NCI-H146 treated with DMSO at 0.1 percent for 48 hours (cell line): ENCODE data around the gene GNB1.
"Not testable (repeated sequence)": the region's sequence is repeated elsewhere in the genome, so short reads cannot be mapped to it uniquely, and the experiment has no call there.

Experiments
- DNase-seq: peaks from one replicate; lab custom pipeline; 2025; ENCODE audit not compliant: unreplicated experiment; lab: John Stamatoyannopoulos, UW

The GNB1 gene

DNA sequence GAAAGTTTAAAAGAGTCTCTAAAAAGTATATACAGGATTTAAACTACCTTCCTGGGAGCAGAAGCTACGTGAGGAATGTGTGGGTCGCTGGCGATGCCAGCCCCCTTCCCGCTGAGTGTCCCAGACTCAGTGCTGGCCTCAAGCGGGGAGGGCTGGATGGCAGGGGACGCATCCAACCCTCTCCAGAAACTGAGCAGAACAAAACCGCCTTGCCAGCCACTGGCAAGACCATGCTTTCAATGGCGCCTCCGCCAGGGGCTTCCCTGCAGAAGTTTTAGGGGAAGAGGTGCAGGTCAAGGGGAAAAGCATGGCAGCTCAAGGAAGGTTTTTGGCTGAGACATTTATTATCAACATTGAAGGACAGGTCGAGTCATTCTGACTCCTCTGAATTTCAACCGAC, 138.7 kb downstream of the GNB1 start:
- no peak for DNase-seq

DNA sequence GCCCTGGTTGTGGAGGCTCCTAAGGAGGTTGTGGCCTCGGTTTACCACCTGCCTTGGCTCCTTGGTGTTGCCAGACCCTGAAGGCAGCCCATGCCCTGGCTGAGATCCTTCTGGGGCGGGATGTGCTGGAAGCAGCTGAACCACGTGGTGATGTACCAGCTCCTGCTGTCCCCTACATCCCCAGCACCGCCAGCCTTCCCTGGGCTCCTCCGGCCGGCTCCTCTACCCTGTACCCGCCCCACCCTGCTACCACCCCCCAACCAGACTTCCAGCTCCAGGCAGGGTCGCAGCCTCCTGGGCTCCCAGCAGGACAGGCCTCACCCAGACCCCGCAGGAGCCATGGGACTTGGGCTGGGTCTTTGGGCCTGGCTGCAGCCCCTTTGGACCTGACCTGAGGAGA, 140.9 kb downstream of the GNB1 start:
- DNase-seq = not testable (repeated sequence)

DNA sequence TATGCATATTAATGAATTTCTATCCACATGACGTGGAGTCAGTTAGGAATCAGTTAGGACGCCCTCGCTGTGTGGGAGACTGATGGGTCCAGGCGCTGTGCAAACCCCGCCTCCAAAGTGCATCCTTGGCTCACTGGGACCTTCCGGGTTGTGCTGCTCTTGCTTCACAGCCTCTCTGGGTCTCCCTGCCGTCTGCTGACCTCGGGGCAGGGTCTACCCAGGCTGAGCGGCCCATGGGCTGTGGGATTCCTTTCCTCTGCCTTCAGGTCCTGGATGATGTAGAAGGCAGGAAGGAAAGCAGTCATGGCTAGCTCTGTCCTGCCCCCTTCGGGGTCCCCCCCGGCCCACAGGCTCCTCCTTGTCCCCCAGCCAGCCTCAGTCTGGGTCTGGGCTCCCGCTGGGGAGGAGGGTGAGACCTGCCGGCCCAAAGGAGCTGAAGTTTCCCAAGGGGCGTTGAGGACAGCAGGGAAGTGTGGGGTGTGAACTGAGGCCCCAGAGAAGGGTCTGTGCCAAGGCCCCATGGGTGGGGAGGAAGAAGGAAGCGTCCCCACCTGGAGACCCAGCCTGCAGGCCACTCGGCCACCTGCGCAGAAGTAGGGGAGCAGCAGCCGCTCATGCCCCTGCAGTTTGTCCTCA, 142.1 kb downstream of the GNB1 start:
- no peak for DNase-seq

DNA sequence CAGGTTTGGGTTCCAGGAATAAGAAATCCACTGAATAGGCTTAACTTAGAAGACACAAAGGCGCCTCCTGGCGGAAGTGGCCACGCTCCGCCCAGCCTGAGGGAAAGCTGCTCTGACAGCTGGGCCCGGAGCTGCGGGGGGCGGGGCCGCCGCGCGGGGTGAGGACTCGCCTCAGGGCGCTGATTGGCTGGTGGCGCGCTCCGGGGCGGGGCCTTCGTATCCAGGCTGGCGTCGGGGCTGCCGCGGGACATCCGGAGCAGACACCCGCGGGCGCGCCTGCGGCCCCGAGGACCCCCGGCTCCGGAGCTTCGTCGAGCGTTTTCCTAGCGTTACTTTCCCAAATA, 144.3 kb downstream of the GNB1 start:
- DNase-seq = not testable (repeated sequence)

DNA sequence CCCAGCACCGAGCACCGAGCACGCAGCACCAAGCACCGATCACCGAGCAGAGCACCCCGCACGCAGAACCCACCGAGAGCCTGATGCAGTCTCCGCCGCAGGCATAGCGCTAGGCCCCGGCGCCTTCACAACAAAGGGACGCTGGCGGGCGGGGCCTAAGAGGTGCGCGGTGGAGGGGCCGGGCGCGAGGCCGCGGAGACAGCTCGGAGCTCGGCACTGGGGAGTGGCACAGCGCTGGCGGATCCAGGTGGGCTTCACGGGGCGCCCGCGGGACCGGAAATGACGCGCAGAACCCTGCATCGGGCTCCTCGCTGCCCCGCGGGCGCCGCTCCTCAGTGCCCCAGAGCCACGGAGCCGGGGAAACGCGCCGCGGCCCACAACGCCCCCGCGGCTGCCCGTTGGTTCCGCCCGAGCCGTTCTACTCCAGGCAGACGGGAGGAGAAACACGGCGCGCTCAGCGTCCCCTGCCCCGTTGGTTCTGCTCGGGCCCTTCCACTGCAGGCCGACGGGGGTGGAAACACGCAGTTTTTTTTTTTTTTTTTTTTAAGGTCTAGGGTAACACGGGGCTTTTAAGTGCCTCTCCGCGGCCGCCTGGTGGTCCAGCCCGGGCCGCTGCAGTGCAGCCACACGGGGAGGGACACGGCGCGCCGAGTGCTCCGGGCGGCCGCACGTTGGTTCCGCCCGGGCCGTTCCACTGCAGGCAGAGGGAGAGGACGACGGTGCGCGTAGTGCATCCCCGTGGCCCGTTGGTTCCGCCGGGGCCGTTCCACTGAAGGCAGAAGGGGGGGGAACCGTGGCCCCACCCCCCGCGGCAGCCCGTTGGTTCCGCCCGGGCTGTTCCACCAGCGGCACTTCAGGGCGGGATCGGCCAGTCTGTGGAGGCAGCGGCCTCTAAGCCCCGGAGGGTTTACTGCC, 145.0 kb downstream of the GNB1 start:
- not testable (repeated sequence) for DNase-seq

GRCh38 chr1:1742529-1742928, 148.4 kb downstream of the GNB1 start:
- DNase-seq = not testable (repeated sequence)

- not testable (repeated sequence) for DNase-seq
Measured at GRCh38 chr1:1741013-1741412, 149.9 kb downstream of the GNB1 start.

DNA sequence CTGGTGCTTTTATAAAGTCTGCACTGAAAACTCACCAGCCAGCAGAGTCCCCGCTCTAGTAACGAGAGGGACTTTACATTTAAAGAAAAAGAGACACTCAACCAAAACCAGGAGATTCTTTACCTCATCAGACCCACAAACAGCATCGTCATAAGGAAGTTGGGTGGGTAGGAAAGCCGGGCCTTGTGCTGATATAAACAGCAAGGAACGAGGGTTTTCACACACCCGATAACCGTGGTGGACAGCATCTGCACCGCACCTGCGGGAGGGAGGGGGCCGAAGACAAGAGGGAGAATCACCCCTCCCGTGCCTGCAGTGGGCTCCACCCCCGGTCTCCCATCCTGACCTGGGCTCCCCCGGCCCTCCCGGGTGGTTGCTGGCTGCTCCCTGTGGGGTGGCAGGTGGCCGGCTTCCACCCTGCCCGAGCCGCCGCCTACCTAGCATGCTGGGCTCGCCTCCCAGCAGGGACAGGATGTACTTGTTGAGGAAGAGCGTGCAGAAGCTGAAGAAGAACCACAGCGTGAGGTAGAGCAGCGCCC, 152.0 kb downstream of the GNB1 start:
- not testable (repeated sequence) for DNase-seq

GRCh38 chr1:1737675-1738590, 153.0 kb downstream of the GNB1 start:
- not testable (repeated sequence) for DNase-seq
